ENCODE data around the gene GNB1. TPM values are rescaled to one million over a fixed set of nuclear protein-coding genes. Genes with fewer than 3 reads are reported as not detected.
"Not testable (repeated sequence)": the region's sequence is repeated elsewhere in the genome, so short reads cannot be mapped to it uniquely, and the experiment has no call there.

The GNB1 gene
- polyA plus RNA-seq, 1 donor = 269 TPM

- DNase-seq = no peak
Measured at GRCh38 chr1:1892079-1892762, 1.3 kb upstream of the GNB1 start.

GRCh38 chr1:1891349-1892078, 627 bp upstream of the GNB1 start:
- DNase-seq = no peak

GRCh38 chr1:1889847-1890505, 911 bp downstream of the GNB1 start:
- no peak for DNase-seq

GRCh38 chr1:1889090-1889750, 1.7 kb downstream of the GNB1 start:
- DNase-seq = no peak

- not testable (repeated sequence) for DNase-seq
Measured at GRCh38 chr1:1883890-1884289, 7.0 kb downstream of the GNB1 start.

GRCh38 chr1:1883092-1883873, 7.6 kb downstream of the GNB1 start:
- no peak for DNase-seq

GRCh38 chr1:1881727-1882126, 9.2 kb downstream of the GNB1 start:
- no peak for DNase-seq

GRCh38 chr1:1880617-1881312, 10.1 kb downstream of the GNB1 start:
- no peak for DNase-seq

GRCh38 chr1:1879942-1880341, 10.9 kb downstream of the GNB1 start:
- no peak for DNase-seq

- DNase-seq = no peak
Measured at GRCh38 chr1:1877865-1878436, 12.9 kb downstream of the GNB1 start.

GRCh38 chr1:1876335-1876930, 14.5 kb downstream of the GNB1 start:
- DNase-seq = no peak

GRCh38 chr1:1875932-1876331, 15.0 kb downstream of the GNB1 start:
- no peak for DNase-seq

GRCh38 chr1:1874901-1875300, 16.0 kb downstream of the GNB1 start:
- no peak for DNase-seq

GRCh38 chr1:1873186-1873585, 17.7 kb downstream of the GNB1 start:
- DNase-seq = no peak

- DNase-seq = no peak
Measured at GRCh38 chr1:1872329-1872994, 18.4 kb downstream of the GNB1 start.

GRCh38 chr1:1869469-1869868, 21.4 kb downstream of the GNB1 start:
- DNase-seq = no peak

GRCh38 chr1:1867164-1867563, 23.7 kb downstream of the GNB1 start:
- DNase-seq = no peak

- DNase-seq = no peak
Measured at GRCh38 chr1:1862905-1863547, 27.9 kb downstream of the GNB1 start.

GRCh38 chr1:1861761-1862310, 29.1 kb downstream of the GNB1 start:
- not testable (repeated sequence) for DNase-seq

Measured in left kidney (tissue), 2 donors.